Colonic mucosa (tissue), 4 donors: ENCODE measurements around the gene SEC14L5. TPM values are rescaled to one million over a fixed set of nuclear protein-coding genes. Genes with fewer than 3 reads are reported as not detected.
A peak's percentile ranks its signal among the peaks of the same experiment; 100 is the strongest.

Experiments
- DNase-seq: peaks from one replicate; pipeline ENCODE4 v3.0.0-alpha.2; 2020
- H3K27ac ChIP-seq: fragments of 200-600 bp; one replicate; pipeline ENCODE4 v1.8.0; 2021
- H3K27me3 ChIP-seq: fragments of 200-600 bp; one replicate; pipeline ENCODE4 v1.8.0; 2021
- H3K36me3 ChIP-seq: fragments of 200-600 bp; one replicate; pipeline ENCODE4 v1.8.0; 2021
- H3K4me1 ChIP-seq: fragments of 200-600 bp; one replicate; pipeline ENCODE4 v1.8.0; 2021; ENCODE audit warnings: mild to moderate bottlenecking
- H3K4me3 ChIP-seq: fragments of 200-600 bp; one replicate; pipeline ENCODE4 v1.8.0; 2021
- H3K9ac ChIP-seq, 2 donors: one replicate each; pipeline ENCODE4 v1.7.0; 2013; ENCODE audit warnings: control low read depth in 2 of 2, low read depth in 2 of 2, low read length in 2 of 2
- H3K9me3 ChIP-seq: fragments of 200-600 bp; one replicate; pipeline ENCODE4 v1.8.0; 2021
- CTCF ChIP-seq: fragments of 200-600 bp; IDR thresholded peaks from one replicate; pipeline ENCODE4 v1.8.0; 2022; ENCODE audit warnings: antibody characterized with exemption, mild to moderate bottlenecking
- intact Hi-C: fragments of 100-400 bp; cut with DNase I; formaldehyde crosslinking; loops from one replicate; pipeline ENCODE4 v1.14.1; 2022
- total RNA-seq, 2 donors: library from RNA; stranded (reverse); fragmentation: NEBNext Ultra II Directional in 1 of 2; extraction: Animal tissue kit (Norgen Biotek cat#: 25700) in 1 of 2; gene quantifications; one replicate each; pipeline ENCODE4 v1.2.1, GENCODE V29; 2021
- donor health status: healthy.
- donor health status: DM: no; HTN: no; CAD: no.
- donor health status: DM: no; HTN: no; CAD: no.

The SEC14L5 gene
- total RNA-seq, 2 donors from 2014 or later: 0.59 to 1.8 TPM

GRCh38 chr16:4942481-4942880 lies 15.6 kb upstream of the SEC14L5 start:
- Histone ChIP-seq H3K27ac (peak overlapping the region; percentile 30), H3K4me3 (no peak overlapping the region), H3K9ac (no peak overlapping the region), H3K9me3 (no peaks in the 10 kb centered on the region), H3K4me1 (peaks cover 10% of the 10 kb centered on the region), H3K36me3 (no peaks in the 10 kb centered on the region), H3K27me3 (no peaks in the 10 kb centered on the region)
- no peak for DNase-seq
- intact Hi-C loops: no loop called here
- no peak for TF ChIP-seq CTCF

DNA sequence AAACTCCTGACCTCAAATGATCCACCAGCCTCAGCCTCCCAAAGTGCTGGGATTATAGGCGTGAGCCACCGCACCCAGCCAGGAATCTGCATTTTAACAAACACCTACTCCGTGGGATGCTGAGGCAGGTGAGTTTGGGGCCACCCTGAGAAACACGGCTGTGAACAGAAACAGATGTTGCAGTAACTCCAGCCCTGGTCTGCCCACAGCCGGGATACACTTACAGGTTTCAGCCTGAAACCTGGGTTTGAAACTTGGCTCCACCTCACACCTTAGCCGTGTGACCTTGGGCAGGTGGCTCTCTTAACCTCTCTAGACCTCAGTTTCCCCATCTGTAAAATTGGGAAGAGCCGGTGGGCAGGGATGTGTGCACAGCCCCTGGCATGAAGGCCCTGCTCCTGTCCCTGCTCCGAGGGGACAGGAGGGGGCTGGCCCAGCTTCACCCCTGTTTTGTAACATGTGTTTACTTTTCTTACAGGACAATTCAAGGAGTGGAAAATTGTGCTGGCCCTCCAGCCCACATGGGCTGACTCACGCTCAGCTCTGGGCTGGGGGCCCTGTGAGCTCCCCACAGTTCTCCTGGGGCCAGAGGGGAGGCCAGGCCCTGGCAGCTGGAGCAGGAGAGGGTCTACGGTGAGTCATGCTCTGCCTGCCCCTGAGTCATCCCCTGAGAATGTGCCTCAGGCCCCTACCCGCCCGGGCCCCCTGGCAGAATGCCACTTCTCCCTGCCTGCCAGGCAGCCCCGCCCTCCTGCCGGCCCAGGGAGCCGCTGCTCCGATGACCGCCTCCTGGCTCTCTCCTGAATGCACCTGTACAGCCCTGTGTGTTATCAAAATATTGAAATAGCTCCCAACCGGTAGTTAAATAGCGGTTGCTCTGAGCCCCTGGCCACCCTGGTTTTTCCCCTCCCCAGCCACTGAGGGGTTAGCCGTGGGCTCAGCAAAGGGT lies 13.5 kb upstream of the SEC14L5 start:
- DNase-seq: peak; percentile 87
- Histone ChIP-seq H3K36me3 (no peaks in the 10 kb centered on the region), H3K9me3 (no peaks in the 10 kb centered on the region), H3K4me1 (peaks cover 10% of the 10 kb centered on the region), H3K27ac (peak overlapping the region; percentile 15), H3K27me3 (no peaks in the 10 kb centered on the region), H3K9ac (no peak overlapping the region), H3K4me3 (no peak overlapping the region)
- TF ChIP-seq CTCF: no peak
- intact Hi-C loops: no loop called here

GRCh38 chr16:4945560-4946502 lies 12.3 kb upstream of the SEC14L5 start:
- H3K36me3 ChIP-seq: no peaks in the 10 kb centered on the region
- no peak for TF ChIP-seq CTCF
- H3K4me3 ChIP-seq: no peak overlapping the region
- DNase-seq: peak; percentile 47
- intact Hi-C loops: no loop called here
- no peaks in the 10 kb centered on the region for H3K9me3 ChIP-seq
- no peaks in the 10 kb centered on the region for H3K27me3 ChIP-seq
- H3K4me1 ChIP-seq: peaks cover 10% of the 10 kb centered on the region
- H3K9ac ChIP-seq: no peak overlapping the region
- peak overlapping the region; percentile 15 for H3K27ac ChIP-seq

GRCh38 chr16:4946917-4947316 lies 11.2 kb upstream of the SEC14L5 start:
- no peak overlapping the region for H3K9ac ChIP-seq
- TF ChIP-seq CTCF: no peak
- no peak overlapping the region for H3K27ac ChIP-seq
- H3K4me3 ChIP-seq: no peak overlapping the region
- intact Hi-C loops: no loop called here
- DNase-seq: no peak
- no peaks in the 10 kb centered on the region for H3K27me3 ChIP-seq
- no peaks in the 10 kb centered on the region for H3K36me3 ChIP-seq
- peaks cover 10% of the 10 kb centered on the region for H3K4me1 ChIP-seq
- no peaks in the 10 kb centered on the region for H3K9me3 ChIP-seq

DNA sequence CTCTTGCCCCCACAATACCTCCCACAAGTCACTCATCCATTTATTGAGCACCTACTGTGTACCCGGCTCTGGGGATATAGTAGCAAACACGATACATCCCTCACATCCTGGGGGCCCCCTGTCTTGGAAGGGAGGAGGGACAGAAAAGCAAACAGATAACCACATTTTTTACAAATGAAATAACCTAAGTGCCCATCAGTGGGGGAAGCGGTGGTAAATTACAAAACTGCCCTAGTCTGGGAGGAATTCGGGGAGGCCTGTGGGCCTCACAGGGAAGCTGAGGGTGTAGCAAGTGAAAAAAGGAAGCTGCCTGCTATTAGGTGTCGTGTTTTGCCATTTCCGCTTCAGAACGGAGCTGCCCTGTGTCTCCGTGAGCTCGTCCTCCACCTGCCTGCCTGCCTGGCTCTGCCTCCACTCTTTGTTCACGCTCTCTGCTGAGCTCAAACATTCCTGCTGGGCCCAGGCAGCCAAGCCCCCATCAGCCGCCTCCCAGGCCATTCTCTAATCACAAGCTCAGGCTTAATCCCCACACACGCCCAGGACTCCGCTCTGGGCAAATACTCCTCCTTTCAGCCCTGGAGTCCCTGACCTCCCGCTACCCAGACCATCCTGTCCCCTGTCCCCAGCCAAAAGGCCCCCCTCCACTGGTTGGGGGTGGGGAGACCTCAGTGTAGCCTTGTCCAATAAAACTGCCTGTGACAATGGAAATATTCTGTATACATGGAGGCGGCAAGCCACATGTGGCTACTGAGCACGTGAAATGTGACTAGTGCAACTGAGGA lies 10.2 kb upstream of the SEC14L5 start:
- intact Hi-C loops: no loop called here
- H3K4me3 ChIP-seq: no peak overlapping the region
- no peak overlapping the region for H3K27ac ChIP-seq
- peaks cover 10% of the 10 kb centered on the region for H3K4me1 ChIP-seq
- H3K27me3 ChIP-seq: no peaks in the 10 kb centered on the region
- peak overlapping the region in 1 of 2 donors; percentile 21 for H3K9ac ChIP-seq
- no peak for DNase-seq
- no peak for TF ChIP-seq CTCF
- H3K9me3 ChIP-seq: no peaks in the 10 kb centered on the region
- no peaks in the 10 kb centered on the region for H3K36me3 ChIP-seq
